NCI-H1105 (cell line): ENCODE results near the gene SLC25A23.
"Not testable (repeated sequence)": the region's sequence is repeated elsewhere in the genome, so short reads cannot be mapped to it uniquely, and the experiment has no call there.

Experiments
- DNase-seq: peaks from one replicate; lab custom pipeline; 2025; lab: John Stamatoyannopoulos, UW

Gene SLC25A23

DNA sequence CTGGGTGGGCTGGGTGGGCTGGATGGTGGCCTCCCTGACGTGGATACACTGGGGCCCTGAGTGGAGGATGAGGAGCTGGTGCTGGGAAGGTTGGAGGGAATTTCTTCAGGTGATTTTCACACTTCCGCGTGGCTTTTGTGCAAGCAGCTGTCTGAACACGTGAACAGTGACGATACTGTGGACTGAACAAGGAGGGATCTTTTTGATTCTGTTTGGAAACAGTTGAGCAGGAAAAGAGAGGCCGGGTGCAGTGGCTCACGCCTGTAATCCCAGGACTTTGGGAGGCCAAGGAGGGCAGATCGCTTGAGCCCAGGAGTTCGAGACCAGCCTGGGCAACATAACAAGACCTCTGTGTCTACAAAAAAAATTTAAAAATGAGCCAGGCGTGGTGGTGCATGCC, 57.5 kb downstream of the SLC25A23 start:
- DNase-seq = no peak

DNA sequence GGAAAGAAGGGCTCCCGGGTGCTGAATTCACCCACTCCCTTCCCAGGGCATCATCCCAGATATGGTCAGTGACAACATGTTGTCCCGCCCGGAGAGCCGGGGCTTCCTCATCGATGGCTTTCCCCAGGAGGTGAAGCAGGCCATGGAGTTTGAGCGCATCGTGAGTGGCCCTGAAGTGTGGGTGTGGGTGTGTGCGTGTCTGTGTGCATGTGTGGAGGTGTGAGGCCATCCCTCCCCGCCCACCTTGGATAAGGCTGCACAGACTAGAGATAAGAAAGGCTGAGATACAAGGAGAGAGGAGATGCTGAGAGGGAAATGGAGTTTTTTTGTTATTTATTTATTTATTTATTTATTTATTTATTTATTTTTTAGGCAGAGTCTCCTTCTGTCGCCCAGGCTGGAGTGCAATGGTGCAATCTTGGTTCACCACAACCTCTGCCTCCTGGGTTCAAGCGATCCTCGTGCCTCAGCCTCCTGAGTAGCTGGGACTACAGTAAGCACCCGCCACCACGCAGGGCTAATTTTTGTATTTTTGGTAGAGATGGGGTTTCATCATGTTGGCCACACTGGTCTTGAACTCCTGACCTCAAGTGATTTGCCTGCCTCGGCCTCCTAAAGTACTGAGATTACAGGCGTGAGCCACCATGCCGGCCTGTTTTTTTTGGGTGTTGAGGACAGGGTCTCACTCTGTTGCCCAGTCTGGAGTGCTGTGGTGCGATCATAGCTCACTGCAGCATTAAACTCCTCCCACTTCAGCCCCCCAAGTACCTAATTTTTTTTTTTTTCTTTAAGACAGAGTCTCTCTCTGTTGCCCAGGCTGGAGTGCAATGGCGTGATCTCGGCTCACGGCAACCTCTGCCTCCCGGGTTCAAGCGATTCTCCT, 59.3 kb downstream of the SLC25A23 start:
- not testable (repeated sequence) for DNase-seq

DNA sequence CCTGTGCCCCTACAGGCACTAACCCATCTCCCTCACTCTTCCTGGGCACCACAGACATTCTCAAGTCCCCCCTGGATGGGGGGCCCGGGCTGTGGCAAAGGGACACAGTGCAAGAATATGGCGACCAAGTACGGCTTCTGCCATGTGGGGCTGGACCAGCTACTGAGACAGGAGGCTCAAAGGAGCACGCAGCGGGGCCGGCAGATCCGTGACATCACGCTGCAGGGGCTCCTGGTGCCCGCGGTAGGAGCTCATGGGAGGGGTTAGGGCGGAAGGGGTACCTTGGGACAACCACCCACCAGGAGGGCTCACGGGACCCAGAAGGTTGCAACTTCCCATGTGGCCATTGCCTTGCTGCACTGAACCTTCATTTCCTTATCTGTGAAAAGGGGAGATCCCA, 63.3 kb downstream of the SLC25A23 start:
- DNase-seq = no peak

GRCh38 chr19:6394831-6395230, 64.8 kb downstream of the SLC25A23 start:
- DNase-seq = no peak

DNA sequence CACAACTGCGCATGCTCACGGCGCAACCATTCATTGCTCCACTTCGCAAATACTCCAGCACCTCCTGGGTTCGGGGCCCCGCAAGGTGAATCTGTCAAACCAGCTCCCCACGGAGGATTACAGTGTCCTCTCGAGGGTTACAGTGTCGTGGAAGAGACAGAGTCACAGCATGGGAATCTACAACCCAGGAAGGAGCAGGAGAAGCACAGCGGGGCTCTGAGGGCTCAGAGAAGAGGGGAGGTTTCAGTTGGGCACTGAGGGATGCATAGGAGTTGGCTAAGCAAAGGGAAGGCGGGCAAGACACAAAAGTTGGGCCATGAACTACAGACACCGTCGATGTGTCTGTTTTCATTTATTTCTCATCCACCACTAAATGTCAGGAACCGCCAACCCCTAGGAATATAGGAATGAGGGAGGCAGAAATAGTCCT, 65.6 kb downstream of the SLC25A23 start:
- DNase-seq = no peak

- DNase-seq = peak; percentile 92
Measured at GRCh38 chr19:6393074-6393982, 66.3 kb downstream of the SLC25A23 start, which contains the start of gene GTF2F1. GTF2F1 (minus strand) TSS chr19:6393164; CDS start chr19:6392995, 169 bp downstream.

DNA sequence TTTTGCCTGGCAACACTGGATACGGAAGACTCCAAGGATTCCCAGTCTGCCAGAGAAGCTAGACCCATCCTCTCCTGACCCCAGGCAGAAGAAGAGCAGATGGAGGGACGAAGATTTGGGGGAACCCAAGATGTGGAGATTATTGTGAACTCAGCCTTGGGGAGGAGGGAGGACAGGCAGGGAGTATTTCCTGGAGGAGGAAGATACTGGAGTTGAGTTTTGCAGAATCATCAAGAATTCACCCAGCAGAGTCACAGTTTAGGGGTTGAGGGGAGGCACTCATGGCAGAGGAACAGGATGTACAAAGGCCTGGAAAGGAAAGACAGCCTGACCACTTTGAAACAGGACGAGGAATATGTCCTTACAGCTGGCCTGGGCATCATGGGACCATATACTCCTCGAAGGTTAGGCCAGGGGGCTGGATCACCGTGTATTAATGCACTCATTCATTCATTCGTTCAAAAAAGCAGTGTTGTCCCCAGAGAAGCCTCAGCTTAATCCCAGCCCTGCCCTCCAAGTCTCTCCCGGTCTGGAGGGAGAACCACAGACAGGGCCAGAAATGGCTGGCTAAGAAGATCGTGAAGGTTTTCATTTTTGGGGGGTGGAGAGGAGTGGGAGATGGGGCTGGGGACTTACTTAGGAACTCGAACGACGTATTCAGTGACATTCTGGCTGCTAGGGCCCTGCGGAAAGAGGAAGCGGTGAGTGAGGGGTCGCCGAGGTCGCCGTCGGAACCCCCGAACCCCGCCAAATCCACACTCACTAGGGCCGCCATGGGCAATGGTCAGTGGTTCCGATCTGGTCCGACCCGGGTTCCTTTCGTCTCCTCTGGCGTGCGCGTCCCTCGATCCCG, 67.1 kb downstream of the SLC25A23 start:
- DNase-seq = no peak
